HEK293 (cell line): Measurements from ENCODE around the gene HOTAIR.

Source experiments
- GLI4 ChIP-seq: fragments of 450-650 bp; formaldehyde crosslinking; IDR thresholded peaks from 2 replicates; pipeline ENCODE4 v1.5.1; 2016; ENCODE audit warnings: missing biosample characterization, missing genetic modification characterization
- GLIS2 ChIP-seq: fragments of 450-650 bp; formaldehyde crosslinking; IDR thresholded peaks from 2 replicates; pipeline ENCODE4 v1.5.1; 2016; ENCODE audit warnings: missing biosample characterization, missing genetic modification characterization
- HOXA7 ChIP-seq: sonication (generic); formaldehyde crosslinking; IDR thresholded peaks from 2 replicates; pipeline ENCODE4 v1.8.1; 2022; ENCODE audit warnings: missing genetic modification reagents, borderline replicate concordance
- HOXD13 ChIP-seq: sonication (generic); formaldehyde crosslinking; IDR thresholded peaks from 2 replicates; pipeline ENCODE4 v1.8.0; 2022; ENCODE audit warnings: missing genetic modification reagents, borderline replicate concordance
- KLF1 ChIP-seq: fragments of 450-650 bp; formaldehyde crosslinking; IDR thresholded peaks from 2 replicates; pipeline ENCODE4 v1.5.1; 2016; ENCODE audit warnings: missing biosample characterization, missing genetic modification characterization
- PRDM6 ChIP-seq: fragments of 450-650 bp; formaldehyde crosslinking; IDR thresholded peaks from 2 replicates; pipeline ENCODE4 v1.5.1; 2017; ENCODE audit warnings: missing biosample characterization, missing genetic modification characterization
- TSHZ1 ChIP-seq: fragments of 450-650 bp; formaldehyde crosslinking; IDR thresholded peaks from 2 replicates; pipeline ENCODE4 v1.5.1; 2016; ENCODE audit warnings: missing biosample characterization, missing genetic modification characterization, borderline replicate concordance
- YY1 ChIP-seq: fragments of 450-650 bp; formaldehyde crosslinking; IDR thresholded peaks from 2 replicates; pipeline ENCODE4 v1.5.1; 2018; ENCODE audit warnings: missing biosample characterization, missing genetic modification characterization
- ZBTB20 ChIP-seq: fragments of 450-650 bp; formaldehyde crosslinking; IDR thresholded peaks from 2 replicates; pipeline ENCODE4 v1.5.1; 2016; ENCODE audit warnings: missing biosample characterization, missing genetic modification characterization
- ZBTB7A ChIP-seq: fragments of 450-650 bp; formaldehyde crosslinking; IDR thresholded peaks from 2 replicates; pipeline ENCODE4 v1.5.1; 2016; ENCODE audit warnings: low read depth, missing biosample characterization, missing genetic modification characterization
- ZNF138 ChIP-seq: fragments of 450-650 bp; formaldehyde crosslinking; IDR thresholded peaks from 2 replicates; pipeline ENCODE4 v1.5.1; 2016; ENCODE audit warnings: missing biosample characterization, missing genetic modification characterization, borderline replicate concordance
- ZNF157 ChIP-seq: fragments of 450-650 bp; formaldehyde crosslinking; IDR thresholded peaks from 2 replicates; pipeline ENCODE4 v1.5.1; 2016; ENCODE audit warnings: missing biosample characterization, missing genetic modification characterization
- ZNF184 ChIP-seq: fragments of 450-650 bp; IDR thresholded peaks from 2 replicates; pipeline ENCODE4 v1.5.1; 2018; ENCODE audit warnings: missing biosample characterization, mild to moderate bottlenecking, missing genetic modification characterization
- ZNF223 ChIP-seq: fragments of 450-650 bp; formaldehyde crosslinking; IDR thresholded peaks from 2 replicates; pipeline ENCODE4 v1.5.1; 2016; ENCODE audit warnings: missing biosample characterization, missing genetic modification characterization
- ZNF23 ChIP-seq: fragments of 450-650 bp; formaldehyde crosslinking; IDR thresholded peaks from 2 replicates; pipeline ENCODE4 v1.5.1; 2016; ENCODE audit warnings: missing biosample characterization, missing genetic modification characterization, borderline replicate concordance
- ZNF266 ChIP-seq: fragments of 450-650 bp; formaldehyde crosslinking; IDR thresholded peaks from 2 replicates; pipeline ENCODE4 v1.5.1; 2016; ENCODE audit warnings: missing biosample characterization, missing genetic modification characterization, low read depth
- ZNF335 ChIP-seq: fragments of 450-650 bp; formaldehyde crosslinking; conservative IDR thresholded peaks from 2 replicates; pipeline ENCODE4 v1.5.1; 2016; ENCODE audit warnings: missing biosample characterization, missing genetic modification characterization
- ZNF362 ChIP-seq: fragments of 450-650 bp; formaldehyde crosslinking; IDR thresholded peaks from 2 replicates; pipeline ENCODE4 v1.5.1; 2016; ENCODE audit warnings: missing biosample characterization, missing genetic modification characterization
- ZNF530 ChIP-seq: fragments of 450-650 bp; formaldehyde crosslinking; IDR thresholded peaks from 2 replicates; pipeline ENCODE4 v1.5.1; 2016; ENCODE audit warnings: low read depth, missing biosample characterization, missing genetic modification characterization
- ZNF558 ChIP-seq: fragments of 450-650 bp; formaldehyde crosslinking; IDR thresholded peaks from 2 replicates; pipeline ENCODE4 v1.5.1; 2016; ENCODE audit warnings: missing biosample characterization, missing genetic modification characterization
- ZNF561 ChIP-seq: fragments of 450-650 bp; IDR thresholded peaks from 2 replicates; pipeline ENCODE4 v1.5.1; 2018; ENCODE audit warnings: missing biosample characterization, missing genetic modification characterization, borderline replicate concordance
- ZNF585B ChIP-seq: fragments of 450-650 bp; formaldehyde crosslinking; IDR thresholded peaks from 2 replicates; pipeline ENCODE4 v1.5.1; 2016; ENCODE audit warnings: missing biosample characterization, missing genetic modification characterization
- ZNF629 ChIP-seq: fragments of 450-650 bp; formaldehyde crosslinking; IDR thresholded peaks from 2 replicates; pipeline ENCODE4 v1.5.1; 2017; ENCODE audit warnings: missing biosample characterization, missing genetic modification characterization
- ZNF658 ChIP-seq: fragments of 450-650 bp; formaldehyde crosslinking; IDR thresholded peaks from 2 replicates; pipeline ENCODE4; 2016; ENCODE audit warnings: missing biosample characterization, missing genetic modification characterization
- ZNF664 ChIP-seq: fragments of 450-650 bp; formaldehyde crosslinking; IDR thresholded peaks from 2 replicates; pipeline ENCODE4 v1.5.1; 2016; ENCODE audit warnings: missing biosample characterization, missing genetic modification characterization
- ZNF670 ChIP-seq: fragments of 450-650 bp; formaldehyde crosslinking; IDR thresholded peaks from 2 replicates; pipeline ENCODE4 v1.5.1; 2016; ENCODE audit warnings: missing biosample characterization, missing genetic modification characterization, low read depth
- ZNF701 ChIP-seq: fragments of 450-650 bp; formaldehyde crosslinking; IDR thresholded peaks from 2 replicates; pipeline ENCODE4 v1.5.1; 2016; ENCODE audit warnings: missing biosample characterization, missing genetic modification characterization
- ZNF76 ChIP-seq: fragments of 450-650 bp; formaldehyde crosslinking; IDR thresholded peaks from 2 replicates; pipeline ENCODE4; 2016; ENCODE audit warnings: low read depth, missing biosample characterization, missing genetic modification characterization, borderline replicate concordance
- ZNF791 ChIP-seq: fragments of 450-650 bp; formaldehyde crosslinking; IDR thresholded peaks from 2 replicates; pipeline ENCODE4 v1.5.1; 2016; ENCODE audit warnings: missing biosample characterization, missing genetic modification characterization
- ZSCAN16 ChIP-seq: fragments of 450-650 bp; formaldehyde crosslinking; IDR thresholded peaks from 2 replicates; pipeline ENCODE4 v1.5.1; 2016; ENCODE audit warnings: missing biosample characterization, missing genetic modification characterization
- ZSCAN18 ChIP-seq: fragments of 450-650 bp; formaldehyde crosslinking; IDR thresholded peaks from 2 replicates; pipeline ENCODE4 v1.5.1; 2016; ENCODE audit warnings: missing biosample characterization, missing genetic modification characterization
- ZSCAN23 ChIP-seq: fragments of 450-650 bp; formaldehyde crosslinking; IDR thresholded peaks from 2 replicates; pipeline ENCODE4 v1.5.1; 2016; ENCODE audit warnings: missing biosample characterization, missing genetic modification characterization
- ZSCAN30 ChIP-seq: fragments of 450-650 bp; IDR thresholded peaks from 2 replicates; pipeline ENCODE4 v1.5.1; 2018; ENCODE audit warnings: missing biosample characterization, mild to moderate bottlenecking, missing genetic modification characterization, moderate library complexity

Gene HOTAIR

GRCh38 chr12:53997204-53998109, 22.7 kb upstream of the HOTAIR start (continued):
- TF ChIP-seq ZNF223 (tag by site-specific recombination) (no peak), GLIS2 (tag by site-specific recombination) (no peak), ZNF157 (tag by site-specific recombination) (no peak), ZSCAN18 (tag by site-specific recombination) (0 out of 2 replicates have a peak, but pooled peaks have one; percentile 17), ZSCAN16 (tag by site-specific recombination) (no peak), ZNF76 (0 out of 2 replicates have a peak, but pooled peaks have one; percentile 9), ZNF558 (no peak), ZSCAN30 (peak; percentile 72), YY1 (tag by site-specific recombination) (no peak), TSHZ1 (no peak; the same call in 1 of the 2 replicates), ZNF23 (tag by site-specific recombination) (no peak), ZBTB7A (tag by site-specific recombination) (no peak; the same call in 1 of the 2 replicates), ZBTB20 (tag by site-specific recombination) (peak; percentile 95), ZNF561 (tag by site-specific recombination) (no peak; the same call in 1 of the 2 replicates), ZNF670 (no peak), PRDM6 (tag by site-specific recombination) (no peak), ZNF629 (tag by site-specific recombination) (no peak), ZNF701 (tag by site-specific recombination) (no peak), ZNF791 (tag by site-specific recombination) (no peak), HOXD13 (CRISPR knock-in tag) (no peak), ZNF184 (tag by site-specific recombination) (no peak), ZSCAN23 (tag by site-specific recombination) (0 out of 2 replicates have a peak, but pooled peaks have one; percentile 9), KLF1 (tag by site-specific recombination) (0 out of 2 replicates have a peak, but pooled peaks have one; percentile 18), ZNF266 (tag by site-specific recombination) (no peak), GLI4 (tag by site-specific recombination) (no peak), ZNF335 (peak; percentile 89), ZNF138 (tag by site-specific recombination) (no peak), ZNF664 (tag by site-specific recombination) (no peak), ZNF585B (tag by site-specific recombination) (no peak), ZNF362 (no peak), HOXA7 (CRISPR knock-in tag) (no peak), ZNF530 (tag by site-specific recombination) (no peak), ZNF658 (tag by site-specific recombination) (no peak)
